GM12878 (cell line): ENCODE measurements around the gene SLAMF8. TPM values are rescaled to one million over a fixed set of nuclear protein-coding genes. Genes with fewer than 3 reads are reported as not detected.

Source experiments
- ATAC-seq: fragments of 200-7000 bp; cut with Tn5 transposase; 3 replicates; pipeline ENCODE4 v1.9.1; 2020; ENCODE audit warnings: mild to moderate bottlenecking, moderate library complexity
- BruUV-seq: library from RNA; stranded (reverse); fragments of 400-500 nt; replicated peaks from 2 replicates; lab custom pipeline; 2021; lab: Mats Ljungman, UMichigan
- CTCF ChIA-PET: fragments of 300-600 bp; sonication (Branson Sonifier 250); formaldehyde crosslinking; extraction: SDS; loops from one replicate; lab custom pipeline; 2021; ENCODE audit warnings: inconsistent platforms; lab: Yijun Ruan, JAX
- POLR2A ChIA-PET: fragments of 350-600 bp; formaldehyde crosslinking; extraction: SDS; loops from one replicate; lab custom pipeline; 2021; ENCODE audit warnings: inconsistent platforms; lab: Charles Lee
- RAD21 ChIA-PET: fragments of 300-600 bp; sonication (Branson Sonifier 250); formaldehyde crosslinking; loops from one replicate; lab custom pipeline; 2023; ENCODE audit warnings: antibody characterized with exemption; ENCODE audit not compliant: unreplicated experiment; lab: Charles Lee
- SMC1A ChIA-PET: fragments of 300-600 bp; sonication (Branson Sonifier 250); formaldehyde crosslinking; loops from one replicate; lab custom pipeline; 2023; ENCODE audit not compliant: unreplicated experiment, uncharacterized antibody; lab: Charles Lee
- DNase-seq: peaks from one replicate; pipeline ENCODE4 v3.0.0-alpha.2; 2011; ENCODE audit warnings: low read depth, low spot score
- FAIRE-seq: peaks from 3 replicates; lab custom pipeline; 2011; peaks lifted over from hg19 to GRCh38; lab: Jason Lieb, UNC
- H2AFZ ChIP-seq: 2 replicates; pipeline ENCODE4 v1.6.0; 2011; ENCODE audit warnings: low read depth, low read length, control low read depth; ENCODE audit not compliant: control insufficient read depth
- H3K27ac ChIP-seq: 2 replicates; pipeline ENCODE4 v1.5.1; 2011; ENCODE audit warnings: control low read depth; ENCODE audit not compliant: control insufficient read depth, insufficient read depth
- H3K27me3 ChIP-seq, 2 experiments: replicated peaks in 1 of 2; 2 replicates each; pipeline versions ENCODE4 v1.6.0 to v1.6.1; 2011; ENCODE audit warnings: low read length in 1 of 2; ENCODE audit not compliant: control insufficient read depth in 2 of 2, insufficient read depth in 2 of 2
- H3K36me3 ChIP-seq, 2 experiments: 2 replicates each; pipeline ENCODE4 v1.5.1; 2011; ENCODE audit warnings: low read length in 1 of 2; ENCODE audit not compliant: control insufficient read depth in 2 of 2, insufficient read depth in 2 of 2
- H3K4me1 ChIP-seq: 2 replicates; pipeline ENCODE4 v1.6.1; 2011; ENCODE audit warnings: mild to moderate bottlenecking, low read length, moderate library complexity, mixed read lengths; ENCODE audit not compliant: control insufficient read depth, insufficient read depth
- H3K4me2 ChIP-seq: 2 replicates; pipeline ENCODE4 v1.6.0; 2011; ENCODE audit warnings: control low read depth; ENCODE audit not compliant: control insufficient read depth, insufficient read depth
- H3K4me3 ChIP-seq: fragments of 200-600 bp; sonication (generic); 2 replicates; pipeline ENCODE4 v1.5.1; 2016
- H3K79me2 ChIP-seq: 2 replicates; pipeline ENCODE4 v1.6.0; 2011; ENCODE audit warnings: low read length; ENCODE audit not compliant: control insufficient read depth, insufficient read depth
- H3K9ac ChIP-seq: 2 replicates; pipeline ENCODE4 v1.8.0; 2011; ENCODE audit warnings: low read length, control low read depth, mixed read lengths; ENCODE audit not compliant: control insufficient read depth, insufficient read depth
- H3K9me3 ChIP-seq: replicated peaks from 3 replicates; pipeline ENCODE4 v1.5.1; 2011; ENCODE audit warnings: mild to moderate bottlenecking, low read length; ENCODE audit not compliant: control insufficient read depth, insufficient read depth
- H4K20me1 ChIP-seq: 2 replicates; pipeline ENCODE4 v1.6.0; 2011; ENCODE audit not compliant: control insufficient read depth, insufficient read depth
- ASH2L ChIP-seq: fragments of 300-600, 200-600 bp; sonication (generic); IDR thresholded peaks from 2 replicates; pipeline ENCODE4 v1.6.1; 2017; ENCODE audit warnings: low read depth, mild to moderate bottlenecking, borderline replicate concordance
- DPF2 ChIP-seq: fragments of 450-650 bp; IDR thresholded peaks from 2 replicates; pipeline ENCODE4 v1.6.1; 2017; ENCODE audit warnings: mild to moderate bottlenecking
- EED ChIP-seq: sonication (generic); IDR thresholded peaks from 2 replicates; pipeline ENCODE4 v1.6.1; 2016; ENCODE audit warnings: antibody characterized with exemption, low read depth
- HCFC1 ChIP-seq: fragments of 150-350 bp; IDR thresholded peaks from 2 replicates; pipeline ENCODE4 v1.6.1; 2014; ENCODE audit warnings: low read length
- HDGF ChIP-seq: fragments of 450-650 bp; IDR thresholded peaks from 2 replicates; pipeline ENCODE4 v1.6.1; 2016; ENCODE audit warnings: antibody characterized with exemption
- IKZF1 ChIP-seq: fragments of 450-650 bp; conservative IDR thresholded peaks from 2 replicates; pipeline ENCODE4 v1.6.1; 2017; ENCODE audit warnings: antibody characterized with exemption, mild to moderate bottlenecking
- KDM1A ChIP-seq: fragments of 200-600 bp; sonication (generic); IDR thresholded peaks from 2 replicates; pipeline ENCODE4 v1.6.1; 2016; ENCODE audit warnings: borderline replicate concordance
- MEF2A ChIP-seq: IDR thresholded peaks from 2 replicates; pipeline ENCODE4 v1.6.1; 2011; ENCODE audit warnings: low read depth, mild to moderate bottlenecking, low read length, moderate library complexity; ENCODE audit not compliant: insufficient read depth
- MEF2B ChIP-seq: fragments of 450-650 bp; IDR thresholded peaks from 2 replicates; pipeline ENCODE4 v1.6.1; 2018; ENCODE audit warnings: mild to moderate bottlenecking, moderate library complexity; ENCODE audit not compliant: partially characterized antibody, poor library complexity, severe bottlenecking
- MYC ChIP-seq: IDR thresholded peaks from 2 replicates; pipeline ENCODE4 v1.6.1; 2011; ENCODE audit warnings: mild to moderate bottlenecking, low read length, moderate library complexity, inconsistent platforms; ENCODE audit not compliant: insufficient read depth, insufficient replicate concordance, insufficient read length, severe bottlenecking
- NFYB ChIP-seq: IDR thresholded peaks from 2 replicates; pipeline ENCODE4 v1.6.1; 2011; ENCODE audit warnings: low read depth, mild to moderate bottlenecking, low read length, improper control_type of control experiment, moderate library complexity; ENCODE audit not compliant: insufficient read depth
- RBBP5 ChIP-seq: fragments of 200-600 bp; sonication (generic); conservative IDR thresholded peaks from 2 replicates; pipeline ENCODE4 v1.6.1; 2016
- SIX5 ChIP-seq: IDR thresholded peaks from 2 replicates; pipeline ENCODE4 v1.6.1; 2011; ENCODE audit warnings: mild to moderate bottlenecking, low read depth, low read length, moderate library complexity; ENCODE audit not compliant: severe bottlenecking
- SMAD5 ChIP-seq: IDR thresholded peaks from 2 replicates; pipeline ENCODE4 v1.6.1; 2016; ENCODE audit warnings: antibody characterized with exemption, low read depth
- TARDBP ChIP-seq: IDR thresholded peaks from 2 replicates; pipeline ENCODE4 v1.6.1; 2016; ENCODE audit warnings: borderline replicate concordance
- TCF12 ChIP-seq: IDR thresholded peaks from 2 replicates; pipeline ENCODE4 v1.6.1; 2011; ENCODE audit warnings: low read depth, mild to moderate bottlenecking, low read length
- ZNF217 ChIP-seq: fragments of 450-650 bp; IDR thresholded peaks from 2 replicates; pipeline ENCODE4 v1.6.1; 2017; ENCODE audit warnings: antibody characterized with exemption, mild to moderate bottlenecking
- ZNF622 ChIP-seq: fragments of 450-650 bp; IDR thresholded peaks from 2 replicates; pipeline ENCODE4 v1.6.1; 2017; ENCODE audit warnings: mild to moderate bottlenecking, inconsistent platforms
- WGBS: methylation state at CpG from one replicate; pipeline ENCODE4 v1.1.6; 2016; ENCODE audit warnings: low lambda C conversion rate; ENCODE audit not compliant: insufficient replicate concordance, insufficient coverage; ENCODE audit errors: missing lambda C conversion rate; 5-methylcytosine and 5-hydroxymethylcytosine counted together
- in situ Hi-C: fragments of 300-500 bp; cut with MboI; formaldehyde crosslinking; loops from 9 replicates; pipeline ENCODE4 v1.14.3; 2018; ENCODE audit warnings: mixed read lengths
- intact Hi-C: fragments of 100-400 bp; cut with micrococcal nuclease; formaldehyde crosslinking; loops from one replicate; pipeline ENCODE4 v1.14.2; 2022; ENCODE audit not compliant: unreplicated experiment
- polyA plus RNA-seq, 11 experiments: library from polyadenylated mRNA; depleted of rRNA in 4 of 11; unstranded in 6 of 11; stranded (reverse) in 5 of 11; fragments of >200 nt; fragmentation: Nextera tagmentation in 4 of 11; fragmentation: Illumina TruSeq in 1 of 11; extraction: Ambion mirVana in 4 of 11; extraction: Trizol in 1 of 11; gene quantifications; 1 replicate in 1 of 11; 2 replicates in 10 of 11; pipeline versions ENCODE4 v1.2.1 to v1.2.3, GENCODE V29; 2011 to 2016; ENCODE audit warnings: inconsistent platforms in 2 of 11, missing spikeins in 2 of 11, low read depth in 1 of 11
- total RNA-seq, 4 experiments: library from RNA; depleted of rRNA in 3 of 4; stranded (reverse); fragments of >200 nt in 3 of 4; fragmentation: Illumina TruSeq in 1 of 4; extraction: Trizol in 1 of 4; gene quantifications; 2 replicates each; pipeline versions ENCODE4 v1.2.1 to v1.2.3, GENCODE V29; 2013 to 2021
- TF ChIP-seq, protein P1 (sequence below): fragments of 450-650 bp; IDR thresholded peaks from 2 replicates; pipeline ENCODE4 v1.6.1; 2016; ENCODE audit warnings: mild to moderate bottlenecking
- TF ChIP-seq, protein P2 (sequence below): fragments of 450-650 bp; IDR thresholded peaks from 2 replicates; pipeline ENCODE4 v1.6.1; 2017; ENCODE audit warnings: antibody characterized with exemption, mild to moderate bottlenecking, moderate library complexity

Gene SLAMF8
- total and polyA plus RNA-seq, 10 of the 15 experiments (the other 5 are each of a cell fraction or from before 2014, with no cell fraction given) = 0.04 to 0.69 (median 0.10) TPM; not detected in 3

DNA sequence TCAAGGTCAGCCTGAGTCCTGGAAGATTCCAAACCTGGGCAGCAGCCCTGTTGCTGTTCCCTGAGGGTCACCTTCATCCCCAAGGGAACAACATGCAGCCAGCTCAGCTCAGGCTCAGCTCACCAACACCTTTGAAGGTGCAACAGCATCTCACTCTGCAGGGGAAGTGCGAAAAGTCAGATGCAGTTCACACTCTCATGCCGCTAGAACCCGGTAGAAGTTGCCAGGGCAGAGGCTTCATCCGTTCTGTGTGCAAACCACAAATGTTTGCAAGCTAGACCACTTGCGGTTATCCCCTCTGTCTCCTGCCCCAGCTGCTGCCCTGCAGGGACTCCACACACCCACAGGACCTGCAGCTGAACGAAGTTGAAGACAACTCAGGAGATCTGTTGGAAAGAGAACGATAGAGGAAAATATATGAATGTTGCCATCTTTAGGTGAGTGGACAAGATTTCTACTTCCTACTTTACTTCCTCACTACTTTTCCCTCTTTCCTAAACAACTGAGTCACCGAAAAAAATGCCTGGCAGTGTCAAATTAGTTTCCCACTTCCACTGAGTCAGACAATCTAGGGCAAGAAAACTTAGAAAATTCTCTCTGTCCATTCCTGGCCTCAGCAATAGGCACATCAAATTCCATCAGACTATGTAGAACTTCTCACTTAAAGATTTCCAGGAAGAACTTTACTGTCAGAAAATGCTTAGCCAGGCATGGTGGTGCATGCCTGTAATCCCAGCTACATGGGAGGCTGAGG lies 26.3 kb upstream of the SLAMF8 start:
- no peak overlapping the region for H2AFZ ChIP-seq
- H3K79me2 ChIP-seq = no peaks in the 10 kb centered on the region
- in situ Hi-C loops (no loop called here), intact Hi-C loops (no loop called here)
- H3K9ac ChIP-seq = no peak overlapping the region
- SMC1A ChIA-PET = interaction anchor here (0.6 to 11.2 kb wide), 13 partner anchors 10 to 353 kb away, joined by 3 to 289 read pairs (median 7); partner anchors contain the start of gene SLAMF8
- no peaks in the 10 kb centered on the region for H4K20me1 ChIP-seq
- H3K4me3 ChIP-seq = no peak overlapping the region
- POLR2A ChIA-PET = interaction anchor here (0.6 to 3.5 kb wide), 3 partner anchors 19 to 90 kb away, joined by 3 to 13 read pairs (median 3); no protein-coding TSS in a partner anchor
- WGBS = 6% methylated on average over 8 of the region's 8 CpGs
- H3K27ac ChIP-seq = no peak overlapping the region
- CTCF ChIA-PET = interaction anchor here (0.8 to 14.4 kb wide), 19 partner anchors 11 to 576 kb away, joined by 3 to 476 read pairs (median 9); partner anchors contain the start of genes DUSP23 and SLAMF8
- peak; percentile 39 for DNase-seq
- no peaks in the 10 kb centered on the region; the same call in 2 of the 3 replicates for H3K9me3 ChIP-seq
- FAIRE-seq = no peak
- H3K4me1 ChIP-seq = peaks cover 9% of the 10 kb centered on the region
- peaks cover 3 to 6% of the 10 kb centered on the region in 2 experiments for H3K27me3 ChIP-seq
- RAD21 ChIA-PET = interaction anchor here (0.8 to 5.5 kb wide), 9 partner anchors 10 to 207 kb away, joined by 3 to 153 read pairs (median 4); partner anchors contain the start of gene DUSP23
- ATAC-seq = peak; percentile 75
- no peaks in the 10 kb centered on the region for H3K36me3 ChIP-seq
- H3K4me2 ChIP-seq = no peak overlapping the region; the same call in 1 of the 2 replicates
- BruUV-seq = no TSS peak
- TF ChIP-seq RBBP5 (no peak), DPF2 (peak; percentile 68), SIX5 (no peak), IKZF1 (peak; percentile 61), MEF2B (peak; percentile 61), SMAD5 (no peak), ZNF622 (no peak), HDGF (no peak), MYC (no peak), EED (no peak), MEF2A (no peak), NFYB (no peak), TCF12 (0 out of 2 replicates have a peak, but pooled peaks have one; percentile 24), ASH2L (no peak), TARDBP (no peak), ZNF217 (no peak), HCFC1 (no peak), KDM1A (no peak)
- TF ChIP-seq, protein P1, sequence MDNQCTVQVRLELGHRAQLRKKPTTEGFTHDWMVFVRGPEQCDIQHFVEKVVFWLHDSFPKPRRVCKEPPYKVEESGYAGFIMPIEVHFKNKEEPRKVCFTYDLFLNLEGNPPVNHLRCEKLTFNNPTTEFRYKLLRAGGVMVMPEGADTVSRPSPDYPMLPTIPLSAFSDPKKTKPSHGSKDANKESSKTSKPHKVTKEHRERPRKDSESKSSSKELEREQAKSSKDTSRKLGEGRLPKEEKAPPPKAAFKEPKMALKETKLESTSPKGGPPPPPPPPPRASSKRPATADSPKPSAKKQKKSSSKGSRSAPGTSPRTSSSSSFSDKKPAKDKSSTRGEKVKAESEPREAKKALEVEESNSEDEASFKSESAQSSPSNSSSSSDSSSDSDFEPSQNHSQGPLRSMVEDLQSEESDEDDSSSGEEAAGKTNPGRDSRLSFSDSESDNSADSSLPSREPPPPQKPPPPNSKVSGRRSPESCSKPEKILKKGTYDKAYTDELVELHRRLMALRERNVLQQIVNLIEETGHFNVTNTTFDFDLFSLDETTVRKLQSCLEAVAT = 0 out of 2 replicates have a peak, but pooled peaks have one; percentile 54
- TF ChIP-seq, protein P2, sequence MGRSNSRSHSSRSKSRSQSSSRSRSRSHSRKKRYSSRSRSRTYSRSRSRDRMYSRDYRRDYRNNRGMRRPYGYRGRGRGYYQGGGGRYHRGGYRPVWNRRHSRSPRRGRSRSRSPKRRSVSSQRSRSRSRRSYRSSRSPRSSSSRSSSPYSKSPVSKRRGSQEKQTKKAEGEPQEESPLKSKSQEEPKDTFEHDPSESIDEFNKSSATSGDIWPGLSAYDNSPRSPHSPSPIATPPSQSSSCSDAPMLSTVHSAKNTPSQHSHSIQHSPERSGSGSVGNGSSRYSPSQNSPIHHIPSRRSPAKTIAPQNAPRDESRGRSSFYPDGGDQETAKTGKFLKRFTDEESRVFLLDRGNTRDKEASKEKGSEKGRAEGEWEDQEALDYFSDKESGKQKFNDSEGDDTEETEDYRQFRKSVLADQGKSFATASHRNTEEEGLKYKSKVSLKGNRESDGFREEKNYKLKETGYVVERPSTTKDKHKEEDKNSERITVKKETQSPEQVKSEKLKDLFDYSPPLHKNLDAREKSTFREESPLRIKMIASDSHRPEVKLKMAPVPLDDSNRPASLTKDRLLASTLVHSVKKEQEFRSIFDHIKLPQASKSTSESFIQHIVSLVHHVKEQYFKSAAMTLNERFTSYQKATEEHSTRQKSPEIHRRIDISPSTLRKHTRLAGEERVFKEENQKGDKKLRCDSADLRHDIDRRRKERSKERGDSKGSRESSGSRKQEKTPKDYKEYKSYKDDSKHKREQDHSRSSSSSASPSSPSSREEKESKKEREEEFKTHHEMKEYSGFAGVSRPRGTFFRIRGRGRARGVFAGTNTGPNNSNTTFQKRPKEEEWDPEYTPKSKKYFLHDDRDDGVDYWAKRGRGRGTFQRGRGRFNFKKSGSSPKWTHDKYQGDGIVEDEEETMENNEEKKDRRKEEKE = no peak
